Sciatic nerve (tissue), 2 donors: ENCODE data around the gene HTR4. TPM values are rescaled to one million over a fixed set of nuclear protein-coding genes. Genes with fewer than 3 reads are reported as not detected.

Experiments used
- ATAC-seq: fragments of 200-7000 bp; cut with Tn5 transposase; one replicate; pipeline ENCODE4 v1.9.1; 2020; ENCODE audit warnings: mild to moderate bottlenecking, moderate library complexity
- DNase-seq: peaks from one replicate; pipeline ENCODE4 v3.0.0-alpha.2; 2020; ENCODE audit warnings: low spot score
- intact Hi-C: fragments of 100-400 bp; cut with DNase I; formaldehyde crosslinking; loops from one replicate; pipeline ENCODE4 v1.14.2; 2022
- total RNA-seq: library from RNA; stranded (reverse); fragmentation: NEBNext Ultra II Directional; extraction: Animal tissue kit (Norgen Biotek cat#: 25700); gene quantifications from one replicate; pipeline ENCODE4 v1.2.1, GENCODE V29; 2021
- donor health status: DM: no; HTN: no; CAD: no.
- donor health status: DM: no; HTN: no; CAD: no.

Gene HTR4
- total RNA-seq, 1 donor from 2014 or later: 0.13 TPM

DNA sequence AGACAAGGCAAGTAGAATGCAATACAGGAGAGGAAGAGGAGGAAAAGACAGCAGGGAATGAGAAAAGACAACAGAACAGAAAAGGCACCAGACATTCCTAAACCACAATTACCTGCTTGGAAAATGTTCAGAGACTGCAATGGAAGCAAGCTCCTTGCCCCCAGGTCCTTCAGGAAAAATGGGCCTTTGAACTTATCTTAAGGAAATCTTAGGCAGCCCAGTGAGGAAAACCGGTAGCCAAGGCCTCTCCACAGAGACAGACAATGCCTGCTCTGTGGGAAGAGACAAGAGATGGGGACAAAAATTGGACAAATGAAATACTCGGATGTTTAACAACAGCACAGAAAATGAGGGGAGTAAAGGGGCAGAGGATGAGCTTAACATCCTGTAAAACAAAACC is 31.2 kb downstream of the HTR4 start:
- intact Hi-C loops: no loop called here
- ATAC-seq (no peak), DNase-seq (no peak)

DNA sequence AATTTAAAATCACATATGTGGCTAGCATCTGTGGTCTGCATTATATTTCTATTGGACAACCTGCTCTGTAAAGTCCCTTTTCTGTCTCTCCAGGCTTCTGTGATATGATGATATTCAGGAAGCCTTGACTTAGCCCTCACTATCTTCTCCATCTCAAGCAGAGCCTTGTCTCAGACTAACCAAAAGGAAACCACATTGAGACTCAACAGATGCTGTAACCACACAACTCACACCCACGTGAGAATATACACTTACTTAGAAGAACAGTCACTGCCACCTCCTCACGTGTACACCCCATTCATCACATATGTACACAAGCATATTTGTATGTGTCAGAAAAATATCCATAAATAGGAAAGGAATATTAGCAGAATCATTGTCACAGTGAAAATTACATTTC is 33.6 kb downstream of the HTR4 start:
- intact Hi-C loops: no loop called here
- ATAC-seq: no peak

GRCh38 chr5:148620091-148620490 is 34.2 kb downstream of the HTR4 start:
- DNase-seq (no peak), ATAC-seq (no peak)
- intact Hi-C loops: no loop called here

More for the DNA sequence above, 33.6 kb downstream of the HTR4 start:
- no peak for DNase-seq

- no peak for DNase-seq
- intact Hi-C loops: no loop called here
- no peak for ATAC-seq
These were observed 34.8 kb downstream of the HTR4 start for GRCh38 chr5:148619484-148619883.

DNA sequence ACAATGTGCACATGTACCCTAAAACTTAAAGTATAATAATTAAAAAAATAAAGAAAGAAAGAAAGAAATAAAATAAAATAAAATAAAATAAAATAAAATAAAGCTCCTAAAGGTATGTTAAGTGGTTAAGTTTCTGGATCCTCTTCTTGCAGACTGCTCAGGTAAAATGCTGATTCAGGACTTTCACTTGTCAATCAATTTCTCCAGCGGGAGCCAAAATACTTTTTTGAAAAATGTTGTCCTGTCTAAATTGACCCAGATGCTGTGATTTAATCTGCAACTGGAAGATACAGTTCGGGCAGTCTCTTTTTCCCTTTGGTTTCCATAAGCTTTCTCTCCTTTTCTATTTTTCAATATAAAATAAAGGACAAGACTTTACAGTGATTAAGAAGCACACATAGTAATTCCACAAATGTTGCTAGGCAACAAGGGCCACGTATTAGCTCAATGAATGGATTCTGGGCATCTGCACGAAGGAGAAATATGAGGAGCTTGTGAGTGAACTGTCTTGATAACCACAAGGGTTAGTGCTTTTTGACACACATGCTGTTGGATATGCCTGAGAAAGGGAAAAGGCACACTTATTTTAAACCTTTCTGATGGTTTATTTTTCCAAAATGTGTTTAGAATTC is 38.6 kb downstream of the HTR4 start:
- intact Hi-C loops: no loop called here
- DNase-seq (no peak), ATAC-seq (no peak)

DNA sequence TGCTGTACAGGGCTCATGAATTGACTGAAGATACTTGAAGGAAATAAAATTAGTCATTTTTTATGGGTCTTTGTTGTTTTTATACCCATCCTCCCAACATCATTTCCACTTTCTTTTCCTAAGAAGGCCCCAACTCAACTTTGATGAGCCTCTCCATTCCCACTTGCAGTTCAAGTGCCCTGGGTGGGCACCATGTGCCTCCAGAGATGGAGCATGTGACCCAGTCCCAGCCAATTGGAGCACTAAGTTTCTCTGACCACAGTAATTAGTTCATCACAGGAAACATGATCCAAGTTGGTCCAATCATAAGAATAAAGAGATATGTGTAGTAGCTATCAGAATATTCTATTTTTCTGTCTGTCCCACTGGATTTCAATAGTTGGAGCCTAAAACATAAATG is 46.9 kb downstream of the HTR4 start:
- DNase-seq: no peak
- intact Hi-C loops: no loop called here
- no peak for ATAC-seq

GRCh38 chr5:148606296-148606695 is 48.0 kb downstream of the HTR4 start:
- intact Hi-C loops: no loop called here
- DNase-seq (no peak), ATAC-seq (no peak)

- no peak for DNase-seq
- ATAC-seq: no peak
- intact Hi-C loops: no loop called here
These were observed 55.1 kb downstream of the HTR4 start for GRCh38 chr5:148599187-148599586.

DNA sequence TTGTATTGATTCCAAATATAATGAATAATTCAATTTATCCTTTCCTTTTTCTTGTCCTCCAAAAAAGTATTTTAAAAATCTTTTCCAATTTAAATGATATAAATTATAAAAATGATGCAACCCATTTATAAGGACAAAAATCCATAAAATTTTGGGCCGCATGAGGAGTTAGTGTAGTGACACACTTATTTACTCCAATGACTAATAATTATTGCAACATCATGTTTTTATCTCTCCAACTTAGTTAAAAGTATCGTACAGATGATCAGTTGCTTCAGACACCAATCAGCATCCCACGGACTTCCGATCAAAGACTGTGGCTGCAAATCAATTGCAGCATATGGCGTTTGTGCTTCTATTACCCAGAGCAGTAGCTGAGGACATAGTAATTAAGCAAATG is 58.6 kb downstream of the HTR4 start:
- intact Hi-C loops: no loop called here
- DNase-seq (no peak), ATAC-seq (no peak)

DNA sequence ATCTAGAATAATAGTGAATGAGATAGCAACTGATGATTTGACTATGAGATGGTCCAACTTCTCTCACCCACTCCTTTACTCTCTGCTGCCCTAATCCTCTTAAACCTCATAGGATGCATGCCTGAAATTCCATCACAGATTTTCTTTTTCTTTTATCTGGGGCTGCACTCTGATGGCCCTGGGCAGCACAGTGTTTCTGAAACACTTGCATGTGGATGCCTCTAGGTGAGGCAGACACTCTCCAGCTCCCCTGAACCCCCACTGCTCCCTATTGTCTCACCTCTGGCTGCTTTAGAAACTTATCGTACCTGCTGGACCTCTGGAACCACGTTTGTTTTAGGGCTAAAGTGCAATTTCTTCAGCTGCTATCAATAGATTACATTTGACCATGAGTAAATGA is 67.5 kb downstream of the HTR4 start:
- no peak for DNase-seq
- intact Hi-C loops: no loop called here

DNA sequence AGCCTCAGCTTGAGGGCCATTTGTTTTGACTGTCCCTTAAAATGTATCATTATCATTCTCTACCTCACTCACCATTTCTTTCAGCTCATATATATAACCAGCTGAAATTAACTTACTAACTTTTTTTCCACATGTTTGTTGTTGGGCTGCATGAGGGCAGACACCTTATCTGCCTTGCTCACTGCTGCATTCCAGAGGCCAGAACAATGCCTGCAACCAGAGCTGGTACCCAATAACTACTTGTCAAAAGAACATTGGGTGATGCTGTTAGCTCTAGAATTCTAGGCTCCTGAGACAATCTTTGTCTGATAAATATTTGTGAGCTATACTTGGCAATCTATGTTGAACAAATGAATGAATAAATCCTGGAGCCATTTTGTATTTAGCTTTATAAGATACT is 68.3 kb downstream of the HTR4 start:
- DNase-seq: no peak
- ATAC-seq: no peak
- intact Hi-C loops: no loop called here

More for the DNA sequence above, 67.5 kb downstream of the HTR4 start:
- ATAC-seq: no peak

DNA sequence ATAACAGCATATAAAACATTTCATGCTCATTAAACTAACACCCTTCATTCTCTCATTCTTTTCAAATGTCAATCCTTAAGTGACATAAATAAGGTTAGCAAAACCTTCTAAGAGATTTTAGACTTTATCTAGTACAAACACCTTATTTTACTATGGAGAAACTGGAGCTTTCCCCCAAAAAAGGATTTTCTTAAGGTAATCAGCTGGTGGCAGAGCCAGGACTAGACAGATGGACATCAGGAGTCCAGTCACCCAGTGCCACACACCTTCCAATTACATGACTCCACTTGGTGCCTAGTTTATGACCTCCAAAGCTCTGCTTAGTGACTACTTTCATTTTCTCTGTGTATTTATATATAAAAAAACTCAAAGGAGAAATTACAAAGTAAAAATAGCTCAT is 70.2 kb downstream of the HTR4 start:
- DNase-seq (no peak), ATAC-seq (no peak)
- intact Hi-C loops: no loop called here

DNA sequence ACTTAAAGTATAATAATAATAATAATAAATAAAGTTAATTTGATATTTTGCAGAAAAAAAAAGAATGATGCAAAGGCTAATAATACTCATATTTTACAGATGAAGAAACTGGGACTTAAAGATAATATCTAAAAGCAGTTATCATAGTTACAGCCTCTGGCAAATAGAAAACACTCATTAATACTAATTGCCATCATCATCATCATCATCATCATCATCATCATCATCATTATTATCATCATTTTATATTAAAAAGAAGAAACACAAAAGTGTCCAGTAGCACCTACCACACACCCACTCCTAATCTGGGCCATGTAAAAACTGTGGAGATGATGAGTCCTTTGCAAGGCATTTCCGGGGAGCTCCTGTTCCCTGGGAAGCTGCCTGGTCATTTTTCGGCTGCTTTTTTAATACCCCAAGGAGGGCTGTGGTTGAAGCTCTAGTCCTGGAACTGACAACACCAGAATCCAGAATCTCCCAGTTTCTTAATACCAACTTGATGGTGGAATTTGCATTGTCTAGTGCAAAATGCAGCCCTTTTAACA is 70.8 kb downstream of the HTR4 start:
- intact Hi-C loops: no loop called here
- no peak for DNase-seq
- ATAC-seq: no peak

DNA sequence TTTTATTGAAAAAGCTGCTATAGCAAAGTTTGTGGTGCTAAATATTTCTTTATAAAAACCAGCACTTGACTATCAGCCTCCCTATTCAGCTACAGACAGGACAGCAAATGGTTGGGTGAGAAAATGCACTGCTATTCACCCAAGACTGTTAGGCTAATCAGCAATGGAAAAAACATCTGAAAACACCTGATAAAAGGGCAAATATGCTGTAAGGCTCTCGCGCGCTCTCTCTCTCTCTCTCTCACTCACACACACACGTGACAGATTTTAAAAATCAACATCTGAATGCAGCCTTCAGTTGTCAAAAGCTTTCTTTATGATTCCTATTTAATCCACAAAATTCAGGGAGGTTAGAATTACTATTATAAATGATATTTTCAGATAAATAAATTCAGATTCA is 80.2 kb downstream of the HTR4 start:
- intact Hi-C loops: no loop called here
- DNase-seq (no peak), ATAC-seq (no peak)

DNA sequence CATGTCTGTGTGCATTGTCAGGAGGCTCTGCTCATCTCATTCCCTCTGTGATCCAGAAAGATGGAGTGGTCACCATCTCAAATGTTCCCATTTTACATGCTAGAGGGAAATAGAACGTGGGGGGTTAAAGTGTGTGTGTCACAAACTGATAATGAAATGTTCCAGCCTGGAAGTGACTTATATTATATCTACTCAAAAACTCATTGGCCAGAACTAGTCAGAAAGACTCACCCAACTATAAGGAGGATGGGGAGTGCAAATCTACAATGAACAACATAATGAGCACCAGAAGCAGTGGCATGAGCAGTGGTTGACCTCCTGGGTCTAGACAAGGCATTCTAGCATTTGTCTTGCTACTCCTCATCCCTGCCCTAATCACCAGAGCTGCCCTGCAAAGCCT is 81.0 kb downstream of the HTR4 start:
- DNase-seq (no peak), ATAC-seq (no peak)
- intact Hi-C loops: no loop called here

GRCh38 chr5:148569948-148570347 is 84.4 kb downstream of the HTR4 start:
- ATAC-seq: no peak
- intact Hi-C loops: no loop called here

DNA sequence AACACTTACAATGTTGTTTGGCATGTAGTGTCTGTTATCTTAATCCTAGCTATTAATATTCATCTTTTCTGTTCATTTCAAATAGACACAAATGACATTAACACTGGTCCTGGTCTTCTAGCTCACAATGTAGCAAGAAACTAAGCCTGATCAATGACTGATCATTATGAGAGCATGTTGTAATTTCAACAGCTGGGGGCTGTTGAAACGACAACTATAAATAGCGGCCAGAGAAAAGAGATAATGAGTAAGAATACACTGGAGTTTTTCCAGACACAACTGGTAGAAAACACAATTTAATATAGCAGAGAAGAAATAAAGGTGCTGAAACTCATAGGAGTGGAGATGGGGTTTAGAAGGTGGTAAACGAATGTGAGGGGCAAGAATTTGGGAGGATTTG is 89.2 kb downstream of the HTR4 start:
- no peak for ATAC-seq
- intact Hi-C loops: no loop called here
- DNase-seq: no peak

More at GRCh38 chr5:148569948-148570347, 84.4 kb downstream of the HTR4 start:
- no peak for DNase-seq

DNA sequence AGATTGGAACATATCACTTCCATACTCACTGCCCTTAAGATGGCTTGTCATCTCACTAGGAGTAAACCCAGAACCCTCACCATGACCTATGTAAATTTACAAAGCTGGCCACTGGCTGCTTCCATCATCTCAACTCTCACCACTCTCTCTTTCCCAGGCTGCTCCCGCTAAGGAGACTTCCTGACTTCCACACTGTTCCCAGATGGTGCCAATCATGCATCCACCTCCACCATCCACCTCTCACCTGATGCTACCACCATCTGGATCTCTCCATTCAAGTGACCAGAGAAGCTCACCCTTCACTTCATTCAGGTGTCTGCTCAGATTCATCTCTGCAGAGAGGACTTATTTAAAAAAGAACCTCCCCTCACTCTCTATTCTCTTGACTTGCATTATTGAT is 91.3 kb downstream of the HTR4 start:
- ATAC-seq (no peak), DNase-seq (no peak)
- intact Hi-C loops: no loop called here

- intact Hi-C loops: no loop called here
- DNase-seq (no peak), ATAC-seq (no peak)
These were observed 92.5 kb downstream of the HTR4 start for GRCh38 chr5:148561801-148562311.

GRCh38 chr5:148559461-148559860 is 94.9 kb downstream of the HTR4 start:
- DNase-seq (no peak), ATAC-seq (no peak)
- intact Hi-C loops: no loop called here

GRCh38 chr5:148558892-148559291 is 95.4 kb downstream of the HTR4 start:
- DNase-seq: no peak
- intact Hi-C loops: no loop called here
- ATAC-seq: no peak
